ENCODE results near the gene FILIP1L. TPM values are rescaled to one million over a fixed set of nuclear protein-coding genes. Genes with fewer than 3 reads are reported as not detected.

Gene FILIP1L
- polyA plus RNA-seq, 1 donor = 42.3 TPM

- no peak for DNase-seq
These were observed 145.2 kb downstream of the FILIP1L start for GRCh38 chr3:99969136-99969535.

- DNase-seq = no peak
These were observed 146.5 kb downstream of the FILIP1L start for GRCh38 chr3:99967796-99968195.

GRCh38 chr3:99966662-99967416 is 147.5 kb downstream of the FILIP1L start:
- DNase-seq = peak; percentile 77

- DNase-seq = no peak
These were observed 148.5 kb downstream of the FILIP1L start for GRCh38 chr3:99965681-99966408.

- no peak for DNase-seq
These were observed 149.2 kb downstream of the FILIP1L start for GRCh38 chr3:99965077-99965476.

- no peak for DNase-seq
These were observed 151.6 kb downstream of the FILIP1L start for GRCh38 chr3:99962703-99963102.

GRCh38 chr3:99961756-99962515 is 152.4 kb downstream of the FILIP1L start:
- DNase-seq = no peak

GRCh38 chr3:99960941-99961340 is 153.4 kb downstream of the FILIP1L start:
- no peak for DNase-seq

- DNase-seq = no peak
These were observed 154.0 kb downstream of the FILIP1L start for GRCh38 chr3:99960123-99960878.

- no peak for DNase-seq
These were observed 155.9 kb downstream of the FILIP1L start for GRCh38 chr3:99958222-99958912.

GRCh38 chr3:99957151-99957796 is 157.0 kb downstream of the FILIP1L start:
- DNase-seq = no peak

- DNase-seq = no peak
These were observed 158.3 kb downstream of the FILIP1L start for GRCh38 chr3:99955773-99956562.

GRCh38 chr3:99954914-99955644 is 159.2 kb downstream of the FILIP1L start:
- no peak for DNase-seq

- no peak for DNase-seq
These were observed 160.7 kb downstream of the FILIP1L start for GRCh38 chr3:99953596-99953995.

- no peak for DNase-seq
These were observed 162.0 kb downstream of the FILIP1L start for GRCh38 chr3:99952306-99952705.

GRCh38 chr3:99951701-99952100 is 162.6 kb downstream of the FILIP1L start:
- no peak for DNase-seq

- no peak for DNase-seq
These were observed 163.4 kb downstream of the FILIP1L start for GRCh38 chr3:99950921-99951320.

- no peak for DNase-seq
These were observed 164.2 kb downstream of the FILIP1L start for GRCh38 chr3:99949956-99950670.

GRCh38 chr3:99948467-99949089 is 165.7 kb downstream of the FILIP1L start:
- no peak for DNase-seq
